Activated CD4-positive, alpha-beta T cell treated with anti-CD3 and anti-CD28 coated beads, Interleukin-2, amount 10 ng/mL, durations not matched to agents 24 days and 14 days (primary cell): ENCODE data around the gene RUFY3. TPM values are rescaled to one million over a fixed set of nuclear protein-coding genes. Genes with fewer than 3 reads are reported as not detected.
"Not testable (repeated sequence)": the region's sequence is repeated elsewhere in the genome, so short reads cannot be mapped to it uniquely, and the experiment has no call there.

ENCODE experiments used
- DNase-seq: peaks from one replicate; pipeline ENCODE4 v3.0.0; 2022
- H3K27ac Mint-ChIP-seq: one replicate; pipeline ENCODE4 v1.8.0; 2022; ENCODE audit warnings: mild to moderate bottlenecking, mixed read lengths
- H3K27me3 Mint-ChIP-seq: one replicate; pipeline ENCODE4 v1.8.0; 2022; ENCODE audit warnings: mixed read lengths
- H3K36me3 Mint-ChIP-seq: one replicate; pipeline ENCODE4 v1.8.0; 2022; ENCODE audit warnings: low read depth, mild to moderate bottlenecking, mixed read lengths
- H3K4me1 Mint-ChIP-seq: one replicate; pipeline ENCODE4 v1.8.0; 2021; ENCODE audit warnings: mixed read lengths
- H3K4me3 Mint-ChIP-seq: one replicate; pipeline ENCODE4 v1.8.0; 2022; ENCODE audit warnings: mild to moderate bottlenecking, moderate library complexity, mixed read lengths
- H3K9me3 Mint-ChIP-seq: one replicate; pipeline ENCODE4 v1.8.0; 2021; ENCODE audit warnings: mixed read lengths
- intact Hi-C: fragments of 100-400 bp; cut with micrococcal nuclease; formaldehyde crosslinking; loops from one replicate; pipeline ENCODE4 v1.15.1; 2023
- total RNA-seq: library from RNA; stranded (reverse); gene quantifications from 2 replicates; pipeline ENCODE4 v1.2.3, GENCODE V29; 2022

RUFY3 gene
- total RNA-seq, 1 donor from 2014 or later, result 11.5 TPM

GRCh38 chr4:70754470-70754869 lies 32.7 kb downstream of the RUFY3 start:
- DNase-seq, result no peak
- no peaks in the 10 kb centered on the region for H3K27me3 Mint-ChIP-seq
- H3K4me3 Mint-ChIP-seq, result no peak overlapping the region
- no peak overlapping the region for H3K27ac Mint-ChIP-seq
- intact Hi-C loops, result no loop called here
- H3K36me3 Mint-ChIP-seq, result no peaks in the 10 kb centered on the region
- no peaks in the 10 kb centered on the region for H3K9me3 Mint-ChIP-seq
- peaks cover 9% of the 10 kb centered on the region for H3K4me1 Mint-ChIP-seq

GRCh38 chr4:70754990-70755688 lies 33.4 kb downstream of the RUFY3 start:
- peaks cover 12% of the 10 kb centered on the region for H3K4me1 Mint-ChIP-seq
- no peak overlapping the region for H3K4me3 Mint-ChIP-seq
- no peak overlapping the region for H3K27ac Mint-ChIP-seq
- intact Hi-C loops, result no loop called here
- no peak for DNase-seq
- no peaks in the 10 kb centered on the region for H3K27me3 Mint-ChIP-seq
- H3K9me3 Mint-ChIP-seq, result no peaks in the 10 kb centered on the region
- H3K36me3 Mint-ChIP-seq, result no peaks in the 10 kb centered on the region

- Mint-ChIP-seq H3K27ac (no peak overlapping the region), H3K4me1 (peaks cover 10% of the 10 kb centered on the region), H3K36me3 (no peaks in the 10 kb centered on the region), H3K27me3 (no peaks in the 10 kb centered on the region), H3K4me3 (no peak overlapping the region), H3K9me3 (no peaks in the 10 kb centered on the region)
- intact Hi-C loops, result no loop called here
- no peak for DNase-seq
Observed at GRCh38 chr4:70759126-70759525, 37.4 kb downstream of the RUFY3 start.

GRCh38 chr4:70759627-70760026 lies 37.9 kb downstream of the RUFY3 start:
- Mint-ChIP-seq H3K36me3 (no peaks in the 10 kb centered on the region), H3K4me3 (no peak overlapping the region), H3K27ac (no peak overlapping the region), H3K27me3 (no peaks in the 10 kb centered on the region), H3K9me3 (no peaks in the 10 kb centered on the region), H3K4me1 (peaks cover 10% of the 10 kb centered on the region)
- intact Hi-C loops, result no loop called here
- no peak for DNase-seq

- Mint-ChIP-seq H3K4me3 (no peak overlapping the region), H3K4me1 (peaks cover 10% of the 10 kb centered on the region), H3K27ac (no peak overlapping the region), H3K9me3 (no peaks in the 10 kb centered on the region), H3K27me3 (no peaks in the 10 kb centered on the region), H3K36me3 (peaks cover 2% of the 10 kb centered on the region)
- no peak for DNase-seq
- intact Hi-C loops, result no loop called here
Observed at GRCh38 chr4:70760662-70761061, 38.9 kb downstream of the RUFY3 start.

GRCh38 chr4:70761276-70761816 lies 39.6 kb downstream of the RUFY3 start:
- H3K27ac Mint-ChIP-seq, result no peak overlapping the region
- H3K4me3 Mint-ChIP-seq, result no peak overlapping the region
- intact Hi-C loops, result no loop called here
- peaks cover 10% of the 10 kb centered on the region for H3K4me1 Mint-ChIP-seq
- no peak for DNase-seq
- H3K27me3 Mint-ChIP-seq, result no peaks in the 10 kb centered on the region
- peaks cover 2% of the 10 kb centered on the region for H3K36me3 Mint-ChIP-seq
- H3K9me3 Mint-ChIP-seq, result no peaks in the 10 kb centered on the region

GRCh38 chr4:70765368-70765767 lies 43.6 kb downstream of the RUFY3 start:
- intact Hi-C loops, result no loop called here
- H3K36me3 Mint-ChIP-seq, result peaks cover 11% of the 10 kb centered on the region

GRCh38 chr4:70768301-70768948 lies 46.7 kb downstream of the RUFY3 start:
- DNase-seq, result no peak
- no peaks in the 10 kb centered on the region for H3K27me3 Mint-ChIP-seq
- intact Hi-C loops, result no loop called here

More at GRCh38 chr4:70765368-70765767, 43.6 kb downstream of the RUFY3 start:
- Mint-ChIP-seq H3K27me3 (no peaks in the 10 kb centered on the region), H3K27ac (no peak overlapping the region), H3K4me3 (no peak overlapping the region), H3K9me3 (no peaks in the 10 kb centered on the region), H3K4me1 (no peaks in the 10 kb centered on the region)
- no peak for DNase-seq

GRCh38 chr4:70769396-70769795 lies 47.6 kb downstream of the RUFY3 start:
- H3K4me1 Mint-ChIP-seq, DNase-seq, intact Hi-C loops, H3K27ac Mint-ChIP-seq, H3K9me3 Mint-ChIP-seq, H3K4me3 Mint-ChIP-seq, H3K27me3 Mint-ChIP-seq: not testable (repeated sequence)
- peaks cover 11% of the 10 kb centered on the region for H3K36me3 Mint-ChIP-seq

More at GRCh38 chr4:70768301-70768948, 46.7 kb downstream of the RUFY3 start:
- H3K36me3 Mint-ChIP-seq, result peaks cover 11% of the 10 kb centered on the region
- H3K4me3 Mint-ChIP-seq, result no peak overlapping the region
- no peaks in the 10 kb centered on the region for H3K9me3 Mint-ChIP-seq
- H3K4me1 Mint-ChIP-seq, result no peaks in the 10 kb centered on the region
- no peak overlapping the region for H3K27ac Mint-ChIP-seq

GRCh38 chr4:70772929-70773555 lies 51.3 kb downstream of the RUFY3 start:
- Mint-ChIP-seq H3K27ac (no peak overlapping the region), H3K27me3 (no peaks in the 10 kb centered on the region)
- intact Hi-C loops, result no loop called here

GRCh38 chr4:70778888-70779422 lies 57.2 kb downstream of the RUFY3 start:
- H3K27me3 Mint-ChIP-seq, result no peaks in the 10 kb centered on the region
- intact Hi-C loops, result no loop called here

More at GRCh38 chr4:70772929-70773555, 51.3 kb downstream of the RUFY3 start:
- Mint-ChIP-seq H3K9me3 (no peaks in the 10 kb centered on the region), H3K4me1 (peaks cover 2% of the 10 kb centered on the region), H3K4me3 (no peak overlapping the region), H3K36me3 (peaks cover 5% of the 10 kb centered on the region)
- no peak for DNase-seq

GRCh38 chr4:70783096-70783495 lies 61.3 kb downstream of the RUFY3 start:
- no peaks in the 10 kb centered on the region for H3K4me1 Mint-ChIP-seq
- H3K27ac Mint-ChIP-seq, result no peak overlapping the region
- no peaks in the 10 kb centered on the region for H3K27me3 Mint-ChIP-seq
- intact Hi-C loops, result no loop called here
- H3K9me3 Mint-ChIP-seq, result no peaks in the 10 kb centered on the region
- no peak overlapping the region for H3K4me3 Mint-ChIP-seq
- no peak for DNase-seq
- peaks cover 3% of the 10 kb centered on the region for H3K36me3 Mint-ChIP-seq

More at GRCh38 chr4:70778888-70779422, 57.2 kb downstream of the RUFY3 start:
- no peak for DNase-seq
- H3K4me3 Mint-ChIP-seq, result no peak overlapping the region
- H3K36me3 Mint-ChIP-seq, result no peaks in the 10 kb centered on the region
- no peaks in the 10 kb centered on the region for H3K9me3 Mint-ChIP-seq
- H3K27ac Mint-ChIP-seq, result no peak overlapping the region
- H3K4me1 Mint-ChIP-seq, result peaks cover 2% of the 10 kb centered on the region

GRCh38 chr4:70787496-70787895 lies 65.7 kb downstream of the RUFY3 start:
- Mint-ChIP-seq H3K4me3 (no peak overlapping the region), H3K9me3 (no peaks in the 10 kb centered on the region), H3K27ac (no peak overlapping the region), H3K36me3 (peaks cover 10% of the 10 kb centered on the region), H3K4me1 (peaks cover 2% of the 10 kb centered on the region), H3K27me3 (no peaks in the 10 kb centered on the region)
- intact Hi-C loops, result no loop called here
- no peak for DNase-seq

GRCh38 chr4:70788733-70789132 lies 67.0 kb downstream of the RUFY3 start:
- H3K4me3 Mint-ChIP-seq, result no peak overlapping the region
- intact Hi-C loops, result no loop called here
- H3K27me3 Mint-ChIP-seq, result no peaks in the 10 kb centered on the region
- DNase-seq, result no peak
- H3K36me3 Mint-ChIP-seq, result peaks cover 10% of the 10 kb centered on the region
- peaks cover 2% of the 10 kb centered on the region for H3K4me1 Mint-ChIP-seq
- no peak overlapping the region for H3K27ac Mint-ChIP-seq
- no peaks in the 10 kb centered on the region for H3K9me3 Mint-ChIP-seq
